Fibroblast of villous mesenchyme (primary cell): ENCODE results near the gene NFE2L3. TPM values are rescaled to one million over a fixed set of nuclear protein-coding genes. Genes with fewer than 3 reads are reported as not detected.
"Not testable (repeated sequence)": the region's sequence is repeated elsewhere in the genome, so short reads cannot be mapped to it uniquely, and the experiment has no call there.

Experiments used
- DNase-seq: peaks from one replicate; pipeline ENCODE4 v3.0.0-alpha.2; 2010; ENCODE audit warnings: low read depth
- H3K4me3 ChIP-seq: 2 replicates; pipeline ENCODE4 v1.5.1; 2011; ENCODE audit warnings: low read depth, mild to moderate bottlenecking, low read length
- CTCF ChIP-seq: IDR thresholded peaks from 2 replicates; pipeline ENCODE4 v1.5.1; 2012; ENCODE audit warnings: low read depth, mild to moderate bottlenecking, low read length; ENCODE audit not compliant: insufficient read depth
- total RNA-seq: library from RNA; depleted of rRNA; stranded (reverse); fragments of >200 nt; gene quantifications from 2 replicates; pipeline ENCODE4 v1.2.3, GENCODE V29; 2012

The NFE2L3 gene
- total RNA-seq, 1 donor, result 6.9 TPM

- TF ChIP-seq CTCF, result no peak
- H3K4me3 ChIP-seq, result no peak overlapping the region
- DNase-seq, result no peak
Observed at GRCh38 chr7:26159243-26159642, 7.2 kb downstream of the NFE2L3 start.

DNA sequence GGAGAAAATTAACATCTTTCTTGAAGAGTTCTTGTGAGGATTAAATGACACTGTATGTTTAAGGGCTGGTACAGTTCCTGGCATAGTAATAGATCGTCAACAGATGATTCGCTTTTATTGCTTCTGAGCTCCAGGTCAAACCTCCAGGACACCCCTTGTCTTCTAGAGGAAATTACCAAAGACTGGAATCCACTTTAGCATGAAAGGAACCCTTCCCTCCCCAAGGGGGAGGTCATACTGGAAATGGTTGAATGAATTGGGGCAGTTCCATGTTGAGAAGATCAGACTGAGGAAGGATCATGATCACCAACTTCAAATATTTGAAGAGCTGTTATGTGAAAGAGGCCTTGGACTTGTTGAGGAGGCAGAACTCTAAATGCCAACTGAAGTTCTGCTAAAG is 8.9 kb downstream of the NFE2L3 start:
- no peak for TF ChIP-seq CTCF
- DNase-seq, result no peak
- H3K4me3 ChIP-seq, result no peak overlapping the region

GRCh38 chr7:26162431-26162830 is 10.4 kb downstream of the NFE2L3 start:
- H3K4me3 ChIP-seq, result no peak overlapping the region
- TF ChIP-seq CTCF, result no peak
- DNase-seq, result no peak

- not testable (repeated sequence) for H3K4me3 ChIP-seq, DNase-seq
Observed at GRCh38 chr7:26163804-26164203, 11.8 kb downstream of the NFE2L3 start.

DNA sequence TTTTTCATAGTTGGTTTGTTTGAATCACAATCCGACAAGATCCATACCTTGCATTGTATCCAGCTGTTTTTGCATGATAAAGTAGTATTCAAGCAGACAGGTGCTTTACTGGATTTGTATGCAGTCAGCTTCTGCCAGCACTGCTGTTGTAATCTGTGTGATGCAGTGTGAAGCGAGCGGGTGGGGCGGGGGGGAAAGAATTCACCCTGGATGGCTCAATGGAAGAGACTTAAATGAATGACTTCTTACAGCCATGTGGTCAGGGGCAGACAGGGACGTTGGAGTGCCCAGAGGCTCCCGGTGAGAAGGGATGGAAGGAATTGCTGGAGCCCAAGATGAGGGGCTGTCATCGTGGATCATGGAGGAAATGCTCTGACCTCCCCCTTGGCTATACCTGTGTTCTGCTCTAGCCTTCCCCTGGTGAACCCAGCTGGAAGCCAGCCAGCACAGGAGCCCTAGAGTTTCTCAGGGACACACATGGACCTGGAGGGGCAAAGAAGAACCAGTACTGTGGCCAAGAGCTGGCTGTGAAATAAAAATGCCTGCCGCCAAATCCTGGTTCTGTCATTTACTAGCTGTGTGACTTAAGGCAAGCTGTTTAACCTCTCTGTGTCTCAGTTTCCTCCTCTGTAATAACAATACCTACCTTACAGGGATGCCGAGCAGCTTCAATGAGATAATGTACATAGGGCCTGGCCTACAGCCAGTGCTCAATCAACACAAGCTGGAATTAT is 14.1 kb downstream of the NFE2L3 start:
- H3K4me3 ChIP-seq, result no peak overlapping the region
- DNase-seq, result no peak
- TF ChIP-seq CTCF, result no peak

DNA sequence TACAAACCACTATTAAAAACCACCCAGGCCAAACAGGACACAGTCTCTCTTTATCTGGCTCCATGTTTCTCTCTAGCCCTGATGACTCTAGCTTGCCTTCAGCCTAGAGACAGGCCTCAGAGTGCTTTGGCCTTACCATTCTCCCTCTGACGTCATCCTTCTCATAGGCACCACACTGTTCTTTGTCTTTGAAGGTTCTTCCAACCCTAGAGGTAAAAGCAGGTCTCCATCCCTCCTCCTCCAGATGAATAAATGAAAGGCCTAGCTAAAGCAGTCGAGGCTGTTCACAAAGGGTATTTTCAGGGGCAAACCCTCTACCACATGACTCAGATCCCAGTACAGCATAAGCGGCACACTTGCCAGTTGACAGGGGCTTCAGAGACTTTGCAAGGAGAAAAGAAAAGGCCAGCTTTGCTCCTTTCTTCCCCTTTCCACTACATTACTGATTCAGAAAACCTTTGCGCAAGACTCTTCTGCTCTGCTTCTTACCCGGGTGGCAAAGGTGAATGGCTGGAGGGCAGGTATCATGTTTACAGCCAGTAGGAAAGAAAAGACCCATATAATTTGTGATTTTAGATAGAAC is 14.8 kb downstream of the NFE2L3 start:
- no peak overlapping the region for H3K4me3 ChIP-seq
- TF ChIP-seq CTCF, result no peak
- no peak for DNase-seq

DNA sequence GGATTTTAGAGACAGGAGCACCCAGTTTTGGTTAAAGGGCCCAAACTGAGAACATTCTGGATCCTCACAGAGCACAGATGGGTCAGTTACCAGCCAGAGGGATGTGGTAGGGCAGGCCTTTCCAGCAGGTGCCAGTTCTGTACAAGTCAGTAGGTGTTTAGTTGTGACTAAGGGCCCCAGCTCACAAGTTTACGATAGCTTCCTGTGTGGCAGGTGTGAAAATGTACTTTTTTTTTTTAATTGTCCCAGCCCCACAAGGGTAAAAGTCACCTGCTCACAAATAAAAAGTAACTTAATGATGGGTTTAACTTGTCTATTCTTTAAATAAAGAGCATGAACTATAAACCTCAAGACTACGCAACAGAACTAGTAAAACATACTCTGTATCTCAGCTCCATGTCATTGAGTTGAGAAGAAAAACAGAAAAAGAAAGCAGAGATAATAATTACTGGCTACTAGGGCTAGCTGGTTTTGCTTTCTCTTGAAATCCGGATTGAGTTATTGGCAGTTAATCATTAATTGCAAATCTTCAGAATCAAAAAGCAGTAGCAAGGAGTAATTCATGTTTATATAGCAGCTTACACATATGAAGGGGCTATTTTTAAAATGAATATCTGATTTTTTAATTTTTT is 15.4 kb downstream of the NFE2L3 start:
- TF ChIP-seq CTCF, result no peak
- no peak for DNase-seq
- H3K4me3 ChIP-seq, result no peak overlapping the region
